Stimulated activated CD4-positive, alpha-beta T cell treated with anti-CD3 and anti-CD28 coated beads, Interleukin-1b, Interleukin-23, amount 100 ng/mL, for 1 hour (primary cell): ENCODE data around the gene VMP1.
"Not testable (repeated sequence)": the region's sequence is repeated elsewhere in the genome, so short reads cannot be mapped to it uniquely, and the experiment has no call there.

Experiments
- DNase-seq, 2 donors: peaks; one replicate each; pipeline ENCODE4 v3.0.0-alpha.2; 2020; ENCODE audit warnings: low read depth in 2 of 2

VMP1 gene

GRCh38 chr17:59841091-59841881 is 133.8 kb downstream of the VMP1 start:
- not testable (repeated sequence) for DNase-seq

- not testable (repeated sequence) for DNase-seq
These were observed 134.4 kb downstream of the VMP1 start for GRCh38 chr17:59841882-59842263.

GRCh38 chr17:59842901-59843652 is 135.6 kb downstream of the VMP1 start:
- no peak for DNase-seq

- DNase-seq: no peak
These were observed 137.6 kb downstream of the VMP1 start for GRCh38 chr17:59844884-59845594.

- no peak for DNase-seq
These were observed 138.3 kb downstream of the VMP1 start for GRCh38 chr17:59845595-59846393.

- no peak for DNase-seq
These were observed 139.1 kb downstream of the VMP1 start for GRCh38 chr17:59846394-59847165.

- DNase-seq: no peak
These were observed 140.9 kb downstream of the VMP1 start for GRCh38 chr17:59848385-59848668.

- DNase-seq: no peak
These were observed 141.3 kb downstream of the VMP1 start for GRCh38 chr17:59848778-59849177.

GRCh38 chr17:59850311-59850710 is 142.9 kb downstream of the VMP1 start:
- DNase-seq: not testable (repeated sequence)

- no peak for DNase-seq
These were observed 144.3 kb downstream of the VMP1 start for GRCh38 chr17:59851439-59852375.

- not testable (repeated sequence) for DNase-seq
These were observed 145.4 kb downstream of the VMP1 start for GRCh38 chr17:59852847-59853167.

GRCh38 chr17:59853168-59853918 is 145.9 kb downstream of the VMP1 start:
- no peak for DNase-seq

GRCh38 chr17:59853919-59854729 is 146.7 kb downstream of the VMP1 start:
- not testable (repeated sequence) for DNase-seq

GRCh38 chr17:59856859-59857794 is 149.7 kb downstream of the VMP1 start:
- no peak for DNase-seq

- DNase-seq: no peak
These were observed 150.8 kb downstream of the VMP1 start for GRCh38 chr17:59858167-59858816.

GRCh38 chr17:59858932-59859331 is 151.5 kb downstream of the VMP1 start:
- DNase-seq: no peak
